Keratinocyte (primary cell): ENCODE measurements around the gene HLTF. TPM values are rescaled to one million over a fixed set of nuclear protein-coding genes. Genes with fewer than 3 reads are reported as not detected.

Experiments
- DNase-seq: peaks from one replicate; pipeline ENCODE4 v3.0.0-alpha.2; 2011; ENCODE audit warnings: low read depth, missing footprints, low spot score
- FAIRE-seq: peaks from 2 replicates; lab custom pipeline; 2011; peaks lifted over from hg19 to GRCh38; lab: Jason Lieb, UNC
- H2AFZ ChIP-seq: 2 replicates; pipeline ENCODE4 v1.6.0; 2012; ENCODE audit warnings: low read length, control low read depth, inconsistent platforms; ENCODE audit not compliant: control insufficient read depth
- H3K27ac ChIP-seq: 2 replicates; pipeline ENCODE4 v1.5.1; 2011; ENCODE audit warnings: low read length; ENCODE audit not compliant: control insufficient read depth, insufficient read depth
- H3K27me3 ChIP-seq: 3 replicates; pipeline ENCODE4 v1.6.0; 2011; ENCODE audit warnings: low read length; ENCODE audit not compliant: control insufficient read depth, insufficient read depth; ENCODE audit errors: extremely low read depth
- H3K36me3 ChIP-seq, 2 experiments: 2 replicates in 1 of 2; 3 replicates in 1 of 2; pipeline ENCODE4 v1.5.1; 2011; ENCODE audit warnings: low read length in 2 of 2, mild to moderate bottlenecking in 1 of 2; ENCODE audit not compliant: control insufficient read depth in 2 of 2, insufficient read depth in 2 of 2; ENCODE audit errors: extremely low read depth in 1 of 2
- H3K4me1 ChIP-seq: 3 replicates; pipeline ENCODE4 v1.5.1; 2011; ENCODE audit warnings: low read length; ENCODE audit not compliant: control insufficient read depth, insufficient read depth; ENCODE audit errors: extremely low read depth
- H3K4me2 ChIP-seq: 3 replicates; pipeline ENCODE4 v1.6.0; 2011; ENCODE audit warnings: low read depth, low read length; ENCODE audit not compliant: control insufficient read depth, insufficient read depth; ENCODE audit errors: extremely low read depth
- H3K4me3 ChIP-seq, 3 experiments: fragments of 200-600 bp in 1 of 3; sonication (generic) in 1 of 3; 2 replicates in 2 of 3; 3 replicates in 1 of 3; pipeline ENCODE4 v1.5.1; 2011 to 2016; ENCODE audit warnings: low read length in 3 of 3, mild to moderate bottlenecking in 3 of 3, control low read depth in 2 of 3, inconsistent platforms in 1 of 3, low read depth in 1 of 3, mixed read lengths in 1 of 3, mixed run types in 1 of 3, moderate library complexity in 1 of 3; ENCODE audit not compliant: control insufficient read depth in 2 of 3, insufficient read depth in 2 of 3; ENCODE audit errors: extremely low read depth in 1 of 3
- H3K79me2 ChIP-seq: 2 replicates; pipeline ENCODE4 v1.6.0; 2012; ENCODE audit warnings: low read length; ENCODE audit not compliant: control insufficient read depth, insufficient read depth
- H3K9ac ChIP-seq: 3 replicates; pipeline ENCODE4 v1.6.0; 2011; ENCODE audit warnings: low read length; ENCODE audit not compliant: control insufficient read depth, insufficient read depth; ENCODE audit errors: extremely low read depth
- H3K9me1 ChIP-seq: 3 replicates; pipeline ENCODE4 v1.6.0; 2011; ENCODE audit warnings: low read length; ENCODE audit not compliant: control insufficient read depth, insufficient read depth; ENCODE audit errors: extremely low read depth
- H3K9me3 ChIP-seq: 2 replicates; pipeline ENCODE4 v1.5.1; 2012; ENCODE audit warnings: low read depth, low read length; ENCODE audit not compliant: control insufficient read depth
- H4K20me1 ChIP-seq: 3 replicates; pipeline ENCODE4 v1.6.0; 2011; ENCODE audit warnings: low read length; ENCODE audit not compliant: control insufficient read depth, insufficient read depth; ENCODE audit errors: extremely low read depth
- CTCF ChIP-seq, 3 experiments: IDR thresholded peaks in 1 of 3; conservative IDR thresholded peaks in 1 of 3; optimal IDR thresholded peaks in 1 of 3; 2 replicates in 2 of 3; 3 replicates in 1 of 3; pipeline versions ENCODE3 to v1.5.1; 2011; ENCODE audit warnings: low read length in 3 of 3, mild to moderate bottlenecking in 3 of 3, moderate library complexity in 2 of 3, control low read depth in 1 of 3, inconsistent platforms in 1 of 3; ENCODE audit not compliant: insufficient read depth in 2 of 3; ENCODE audit errors: extremely low read depth in 1 of 3
- EZH2 ChIP-seq: IDR thresholded peaks from one replicate; pipeline ENCODE4 v1.6.1; 2012; ENCODE audit warnings: inconsistent platforms, mild to moderate bottlenecking, low read length, moderate library complexity
- dilution Hi-C: fragments of 300-500 bp; cut with MboI; formaldehyde crosslinking; loops from one replicate; pipeline ENCODE4 v1.7.0; 2020; ENCODE audit warnings: low sequenced_read_pairs; ENCODE audit not compliant: extremely low pct_ligation_motif_present
- polyA plus RNA-seq, 5 experiments: library from polyadenylated mRNA; depleted of rRNA in 3 of 5; stranded (reverse) in 3 of 5; stranded (forward) in 1 of 5; unstranded in 1 of 5; fragments of >200 nt; gene quantifications; 1 replicate in 1 of 5; 2 replicates in 3 of 5; 3 replicates in 1 of 5; pipeline versions ENCODE4 v1.2.1 to v1.2.3, GENCODE V29; 2011 to 2012; ENCODE audit warnings: missing spikeins in 2 of 5, low read depth in 1 of 5, low replicate concordance in 1 of 5

The HLTF gene
- polyA plus RNA-seq, 1 donor (not counting 4 experiments of a cell fraction or from before 2014, with no cell fraction given): 9.1 TPM

GRCh38 chr3:149118724-149119123, 32.4 kb upstream of the HLTF start:
- H3K36me3 ChIP-seq: no peaks in the 10 kb centered on the region
- DNase-seq (no peak), FAIRE-seq (no peak)
- no peak overlapping the region for H2AFZ ChIP-seq
- no peaks in the 10 kb centered on the region for H3K79me2 ChIP-seq
- H3K9ac ChIP-seq: no peak overlapping the region
- no peak overlapping the region for H3K4me3 ChIP-seq
- H3K27ac ChIP-seq: no peak overlapping the region
- no peaks in the 10 kb centered on the region for H4K20me1 ChIP-seq
- TF ChIP-seq EZH2 (no peak), CTCF (optimal IDR thresholded peaks at IDR 0.05 in 1 of 3, IDR thresholded peaks at IDR 0.05 in 1 of 3, conservative IDR thresholded peaks at IDR 0.05 in 1 of 3; ENCODE audit: extremely low read depth in 1 of 3, insufficient read depth in 2 of 3, low read length in 3 of 3) (no peak)
- no peak overlapping the region for H3K4me2 ChIP-seq
- no peaks in the 10 kb centered on the region for H3K27me3 ChIP-seq
- H3K9me1 ChIP-seq: no peaks in the 10 kb centered on the region
- dilution Hi-C loops: no loop called here
- no peaks in the 10 kb centered on the region for H3K4me1 ChIP-seq
- H3K9me3 ChIP-seq: no peaks in the 10 kb centered on the region

- no peak for FAIRE-seq
- no peaks in the 10 kb centered on the region for H3K27me3 ChIP-seq
- H3K4me2 ChIP-seq: no peak overlapping the region
These were observed 28.8 kb upstream of the HLTF start for GRCh38 chr3:149115114-149115513.

More at GRCh38 chr3:149115114-149115513, 28.8 kb upstream of the HLTF start:
- Histone ChIP-seq H3K9ac (no peak overlapping the region), H2AFZ (no peak overlapping the region), H3K36me3 (no peaks in the 10 kb centered on the region), H4K20me1 (no peaks in the 10 kb centered on the region), H3K4me1 (no peaks in the 10 kb centered on the region), H3K79me2 (no peaks in the 10 kb centered on the region), H3K4me3 (no peak overlapping the region), H3K9me3 (no peaks in the 10 kb centered on the region), H3K9me1 (no peaks in the 10 kb centered on the region), H3K27ac (no peak overlapping the region)
- DNase-seq: no peak
- TF ChIP-seq EZH2 (no peak), CTCF (optimal IDR thresholded peaks at IDR 0.05 in 1 of 3, IDR thresholded peaks at IDR 0.05 in 1 of 3, conservative IDR thresholded peaks at IDR 0.05 in 1 of 3; ENCODE audit: extremely low read depth in 1 of 3, insufficient read depth in 2 of 3, low read length in 3 of 3) (no peak)
- dilution Hi-C loops: no loop called here
